ENCODE measurements around the gene ZBTB9.

Gene ZBTB9

GRCh38 chr6:33432546-33432945 lies 21.8 kb upstream of the ZBTB9 start:
- Histone ChIP-seq H3K36me3 (replicated peaks; ENCODE audit: insufficient read depth, low read length) (no peaks in the 10 kb centered on the region), H3K79me2 (ENCODE audit: low read length) (no peaks in the 10 kb centered on the region), H3K4me1 (ENCODE audit: low read length) (peaks cover 18% of the 10 kb centered on the region; the same call in 1 of the 2 replicates), H3K27ac (ENCODE audit: low read length) (no peak overlapping the region), H3F3A (ENCODE audit: insufficient read depth, low read length) (peaks cover 12% of the 10 kb centered on the region; the same call in 1 of the 2 replicates), H4K20me1 (ENCODE audit: insufficient read depth, low read length) (no peaks in the 10 kb centered on the region), H2AFZ (ENCODE audit: low read length) (no peak overlapping the region), H3K4me3 (ENCODE audit: low read length) (no peak overlapping the region), H3K9me2 (replicated peaks; ENCODE audit: insufficient read depth, low read length) (no peaks in the 10 kb centered on the region), H3K27me3 (replicated peaks; ENCODE audit: insufficient read depth, low read length) (no peaks in the 10 kb centered on the region), H3K9me3 (replicated peaks; ENCODE audit: insufficient read depth, low read length) (no peaks in the 10 kb centered on the region), H3K9ac (ENCODE audit: low read length) (no peak overlapping the region), H3K4me2 (ENCODE audit: low read depth, low read length) (no peak overlapping the region)
- no peak for DNase-seq
- TF ChIP-seq EZH2phosphoT487 (IDR thresholded peaks at IDR 0.05; ENCODE audit: low read length) = no peak
- TF ChIP-seq, protein P1, sequence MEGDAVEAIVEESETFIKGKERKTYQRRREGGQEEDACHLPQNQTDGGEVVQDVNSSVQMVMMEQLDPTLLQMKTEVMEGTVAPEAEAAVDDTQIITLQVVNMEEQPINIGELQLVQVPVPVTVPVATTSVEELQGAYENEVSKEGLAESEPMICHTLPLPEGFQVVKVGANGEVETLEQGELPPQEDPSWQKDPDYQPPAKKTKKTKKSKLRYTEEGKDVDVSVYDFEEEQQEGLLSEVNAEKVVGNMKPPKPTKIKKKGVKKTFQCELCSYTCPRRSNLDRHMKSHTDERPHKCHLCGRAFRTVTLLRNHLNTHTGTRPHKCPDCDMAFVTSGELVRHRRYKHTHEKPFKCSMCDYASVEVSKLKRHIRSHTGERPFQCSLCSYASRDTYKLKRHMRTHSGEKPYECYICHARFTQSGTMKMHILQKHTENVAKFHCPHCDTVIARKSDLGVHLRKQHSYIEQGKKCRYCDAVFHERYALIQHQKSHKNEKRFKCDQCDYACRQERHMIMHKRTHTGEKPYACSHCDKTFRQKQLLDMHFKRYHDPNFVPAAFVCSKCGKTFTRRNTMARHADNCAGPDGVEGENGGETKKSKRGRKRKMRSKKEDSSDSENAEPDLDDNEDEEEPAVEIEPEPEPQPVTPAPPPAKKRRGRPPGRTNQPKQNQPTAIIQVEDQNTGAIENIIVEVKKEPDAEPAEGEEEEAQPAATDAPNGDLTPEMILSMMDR (IDR thresholded peaks at IDR 0.05; ENCODE audit: low read length) = no peak
- TF ChIP-seq EZH2 (optimal IDR thresholded peaks at IDR 0.05; ENCODE audit: low read depth, low read length) = no peak

- Histone ChIP-seq H3K4me1 (ENCODE audit: low read length) (peaks cover 18% of the 10 kb centered on the region; the same call in 1 of the 2 replicates), H3K79me2 (ENCODE audit: low read length) (no peaks in the 10 kb centered on the region), H3K36me3 (replicated peaks; ENCODE audit: insufficient read depth, low read length) (no peaks in the 10 kb centered on the region), H4K20me1 (ENCODE audit: insufficient read depth, low read length) (no peaks in the 10 kb centered on the region), H3K9ac (ENCODE audit: low read length) (no peak overlapping the region), H3K27me3 (replicated peaks; ENCODE audit: insufficient read depth, low read length) (no peaks in the 10 kb centered on the region), H3K9me2 (replicated peaks; ENCODE audit: insufficient read depth, low read length) (no peaks in the 10 kb centered on the region), H3K27ac (ENCODE audit: low read length) (no peak overlapping the region), H3F3A (ENCODE audit: insufficient read depth, low read length) (peaks cover 12% of the 10 kb centered on the region; the same call in 1 of the 2 replicates), H3K4me3 (ENCODE audit: low read length) (no peak overlapping the region), H3K4me2 (ENCODE audit: low read depth, low read length) (no peak overlapping the region), H3K9me3 (replicated peaks; ENCODE audit: insufficient read depth, low read length) (no peaks in the 10 kb centered on the region), H2AFZ (ENCODE audit: low read length) (no peak overlapping the region)
- TF ChIP-seq EZH2phosphoT487 (IDR thresholded peaks at IDR 0.05; ENCODE audit: low read length) (no peak), EZH2 (optimal IDR thresholded peaks at IDR 0.05; ENCODE audit: low read depth, low read length) (no peak)
- TF ChIP-seq, protein P1 (IDR thresholded peaks at IDR 0.05; ENCODE audit: low read length) = no peak
- no peak for DNase-seq
Observed at GRCh38 chr6:33433001-33433543, 21.3 kb upstream of the ZBTB9 start.

DNA sequence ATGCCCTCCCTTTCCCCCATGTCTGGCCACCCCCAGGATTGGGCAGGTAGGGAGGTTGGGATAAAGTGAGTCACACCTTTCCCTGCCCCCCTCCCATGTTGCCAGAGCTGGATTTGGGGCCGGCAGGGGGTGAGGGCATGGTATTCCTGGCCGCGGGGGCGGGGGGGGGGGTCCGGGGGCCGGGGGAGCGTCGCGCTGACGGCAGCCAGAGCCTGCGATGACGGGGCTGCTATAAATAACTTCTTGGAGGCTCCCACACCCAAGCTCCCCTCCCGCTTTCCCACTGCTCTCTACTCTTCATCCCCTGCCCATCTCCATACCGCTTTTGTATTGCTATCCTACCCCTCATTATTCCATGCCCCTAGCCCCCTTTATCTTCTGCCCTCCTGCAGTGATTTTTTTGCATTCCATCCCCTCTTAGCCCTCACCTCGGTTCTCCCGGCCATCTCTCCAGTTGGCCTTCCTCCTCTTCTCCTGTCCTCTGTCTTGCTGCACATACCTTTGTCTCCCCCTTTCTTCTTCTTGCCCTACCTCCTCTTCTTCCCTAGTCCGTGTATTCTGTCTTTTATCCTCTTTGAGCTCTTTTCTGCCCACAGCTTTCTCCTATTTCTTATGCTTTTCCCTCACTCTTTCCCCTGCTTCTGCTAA lies 20.7 kb upstream of the ZBTB9 start:
- no peaks in the 10 kb centered on the region for H4K20me1 ChIP-seq (ENCODE audit: insufficient read depth, low read length)
- H3K4me2 ChIP-seq (ENCODE audit: low read depth, low read length) = no peak overlapping the region
- peaks cover 14% of the 10 kb centered on the region; the same call in 1 of the 2 replicates for H3K4me1 ChIP-seq (ENCODE audit: low read length)
- DNase-seq = no peak
- H2AFZ ChIP-seq (ENCODE audit: low read length) = no peak overlapping the region
- H3K4me3 ChIP-seq (ENCODE audit: low read length) = no peak overlapping the region
- no peaks in the 10 kb centered on the region for H3K36me3 ChIP-seq (replicated peaks; ENCODE audit: insufficient read depth, low read length)
- TF ChIP-seq, protein P1 (IDR thresholded peaks at IDR 0.05; ENCODE audit: low read length) = no peak
- no peak for TF ChIP-seq EZH2phosphoT487 (IDR thresholded peaks at IDR 0.05; ENCODE audit: low read length)
- TF ChIP-seq EZH2 (optimal IDR thresholded peaks at IDR 0.05; ENCODE audit: low read depth, low read length) = no peak
- H3F3A ChIP-seq (ENCODE audit: insufficient read depth, low read length) = peaks cover 7% of the 10 kb centered on the region; the same call in 1 of the 2 replicates
- H3K9ac ChIP-seq (ENCODE audit: low read length) = no peak overlapping the region
- H3K9me3 ChIP-seq (replicated peaks; ENCODE audit: insufficient read depth, low read length) = no peaks in the 10 kb centered on the region
- H3K79me2 ChIP-seq (ENCODE audit: low read length) = no peaks in the 10 kb centered on the region
- no peak overlapping the region for H3K27ac ChIP-seq (ENCODE audit: low read length)
- no peaks in the 10 kb centered on the region for H3K27me3 ChIP-seq (replicated peaks; ENCODE audit: insufficient read depth, low read length)
- no peaks in the 10 kb centered on the region for H3K9me2 ChIP-seq (replicated peaks; ENCODE audit: insufficient read depth, low read length)
